GM12891 (cell line): Measurements from ENCODE around the gene MYEF2.

Experiments
- PAX5 ChIP-seq: IDR thresholded peaks from 2 replicates; pipeline ENCODE4 v1.6.1; 2011; ENCODE audit warnings: low read length, moderate library complexity, mild to moderate bottlenecking; ENCODE audit not compliant: insufficient read depth, severe bottlenecking
- POLR2A ChIP-seq: IDR thresholded peaks from 2 replicates; pipeline ENCODE4 v1.6.1; 2011; ENCODE audit warnings: low read depth, low read length, control low read depth
- POLR2AphosphoS5 ChIP-seq: IDR thresholded peaks from 2 replicates; pipeline ENCODE4 v1.6.1; 2011; ENCODE audit warnings: low read depth, low read length, control low read depth
- SPI1 ChIP-seq: IDR thresholded peaks from 2 replicates; pipeline ENCODE4 v1.6.1; 2011; ENCODE audit warnings: low read depth, low read length, control low read depth

DNA sequence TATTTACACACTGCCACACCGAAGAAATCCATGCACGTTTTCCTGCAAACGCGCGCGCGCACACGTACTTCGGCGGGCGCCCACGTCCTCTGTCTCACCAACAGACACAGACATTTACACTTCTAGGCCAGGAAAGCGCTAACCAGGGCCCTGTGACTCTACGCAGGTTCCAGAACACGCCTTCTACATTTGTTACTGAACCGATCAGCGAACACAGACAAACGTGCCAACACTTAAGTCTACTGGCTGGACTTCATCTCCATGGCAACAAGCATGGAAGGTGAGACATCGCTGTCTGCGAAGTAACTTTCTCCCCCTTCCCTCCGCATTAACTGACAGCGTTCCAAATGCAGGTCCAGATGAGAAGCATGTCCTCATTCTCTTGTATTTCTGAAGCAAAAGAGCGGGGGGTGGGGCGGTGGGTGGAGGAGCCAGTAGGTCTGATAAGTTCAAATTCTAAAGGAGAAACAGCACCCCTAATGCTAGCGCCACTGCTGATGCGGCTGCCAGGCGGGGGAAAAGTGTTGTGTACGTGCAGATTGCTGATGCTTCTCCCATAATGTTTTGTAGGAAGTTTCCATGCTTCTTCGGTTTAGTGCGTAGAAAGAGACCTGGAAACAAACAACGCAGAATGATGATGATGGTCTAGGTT lies 13.6 kb upstream of the MYEF2 start, which contains the start of gene CTXN2:
- no peak for TF ChIP-seq POLR2AphosphoS5
- no peak for TF ChIP-seq SPI1
- no peak for TF ChIP-seq POLR2A
- TF ChIP-seq PAX5: no peak
